Measurements from ENCODE around the gene NAE1. TPM values are rescaled to one million over a fixed set of nuclear protein-coding genes. Genes with fewer than 3 reads are reported as not detected.

The NAE1 gene
- total and polyA plus RNA-seq, 12 donors, result 30.9 to 94.7 (median 50.4) TPM

DNA sequence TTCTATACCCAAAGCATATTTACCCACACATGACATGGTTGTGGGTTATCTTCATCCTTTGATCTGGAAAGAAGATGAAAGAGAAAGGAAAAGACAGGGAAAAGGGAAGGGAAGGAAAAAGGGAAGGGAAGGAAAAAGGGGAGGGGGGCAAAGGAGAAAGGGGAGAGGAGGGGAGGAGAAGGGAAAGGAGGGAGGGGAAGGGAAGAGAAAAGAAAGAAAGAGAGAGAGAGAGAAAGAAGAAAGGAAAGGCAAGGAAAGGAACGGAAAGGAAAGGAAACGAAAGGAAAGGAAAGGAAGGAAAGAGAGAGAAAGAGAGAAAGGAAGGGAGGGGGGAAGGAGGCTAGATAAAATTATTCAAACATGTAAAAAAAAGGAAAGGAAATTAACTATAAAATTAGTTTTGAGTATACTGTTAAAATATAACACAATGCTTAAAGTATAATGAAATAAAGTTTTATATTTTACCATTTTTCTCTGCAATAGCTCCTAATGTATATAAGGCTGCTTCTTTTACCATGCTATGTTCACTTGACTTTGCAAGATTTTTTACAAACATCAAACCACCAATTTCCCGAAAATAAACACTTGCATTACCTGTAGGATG lies 40.5 kb downstream of the NAE1 start:
- whole genome bisulfite sequencing, 4 donors, result 61 to 69% (median 66%) methylated on average over 3 of the region's 3 CpGs
- TF ChIP-seq POLR2A (IDR thresholded peaks at IDR 0.05), result no peak
- TF ChIP-seq, protein P1, sequence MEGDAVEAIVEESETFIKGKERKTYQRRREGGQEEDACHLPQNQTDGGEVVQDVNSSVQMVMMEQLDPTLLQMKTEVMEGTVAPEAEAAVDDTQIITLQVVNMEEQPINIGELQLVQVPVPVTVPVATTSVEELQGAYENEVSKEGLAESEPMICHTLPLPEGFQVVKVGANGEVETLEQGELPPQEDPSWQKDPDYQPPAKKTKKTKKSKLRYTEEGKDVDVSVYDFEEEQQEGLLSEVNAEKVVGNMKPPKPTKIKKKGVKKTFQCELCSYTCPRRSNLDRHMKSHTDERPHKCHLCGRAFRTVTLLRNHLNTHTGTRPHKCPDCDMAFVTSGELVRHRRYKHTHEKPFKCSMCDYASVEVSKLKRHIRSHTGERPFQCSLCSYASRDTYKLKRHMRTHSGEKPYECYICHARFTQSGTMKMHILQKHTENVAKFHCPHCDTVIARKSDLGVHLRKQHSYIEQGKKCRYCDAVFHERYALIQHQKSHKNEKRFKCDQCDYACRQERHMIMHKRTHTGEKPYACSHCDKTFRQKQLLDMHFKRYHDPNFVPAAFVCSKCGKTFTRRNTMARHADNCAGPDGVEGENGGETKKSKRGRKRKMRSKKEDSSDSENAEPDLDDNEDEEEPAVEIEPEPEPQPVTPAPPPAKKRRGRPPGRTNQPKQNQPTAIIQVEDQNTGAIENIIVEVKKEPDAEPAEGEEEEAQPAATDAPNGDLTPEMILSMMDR (IDR thresholded peaks at IDR 0.05), result no peak
- H3K27me3 ChIP-seq, result no peaks in the 10 kb centered on the region
- intact Hi-C loops (cut with DNase I), result no loop called here
- H3K9me3 ChIP-seq (replicated peaks in 1 of 3), result peaks cover 0 to 7% (median 0%) of the 10 kb centered on the region in 3 donors
- no peak for DNase-seq
- no peaks in the 10 kb centered on the region for H3K4me1 ChIP-seq (replicated peaks in 1 of 2)
- H3K36me3 ChIP-seq (replicated peaks in 1 of 2), result no peaks in the 10 kb centered on the region
- no peak overlapping the region for H3K4me3 ChIP-seq
- no peak overlapping the region for H3K27ac ChIP-seq

DNA sequence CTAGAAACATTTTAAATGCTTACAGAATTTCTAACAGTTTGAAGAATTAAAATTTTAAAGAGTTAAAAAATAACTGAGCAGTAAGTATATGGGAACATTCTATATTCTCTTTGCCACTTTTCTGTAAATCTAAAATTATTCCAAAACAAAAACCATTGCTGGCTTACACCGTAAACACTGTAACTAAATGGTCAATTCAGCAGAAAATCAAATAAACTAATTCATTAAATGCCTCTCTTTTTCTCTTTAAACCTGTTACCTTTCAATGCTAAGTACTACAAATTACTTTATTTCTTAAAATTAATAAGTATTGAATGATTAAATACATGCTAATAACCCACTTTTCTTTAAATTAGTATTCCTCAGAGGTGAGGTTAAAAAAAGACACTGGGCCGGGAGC lies 43.3 kb downstream of the NAE1 start:
- TF ChIP-seq, protein P1 (IDR thresholded peaks at IDR 0.05), result no peak
- H3K27ac ChIP-seq, result no peak overlapping the region
- no peaks in the 10 kb centered on the region for H3K27me3 ChIP-seq
- DNase-seq, result no peak
- WGBS, 4 donors, result 71 to 96% (median 92%) methylated on average over 2 of the region's 2 CpGs
- no peak overlapping the region for H3K4me3 ChIP-seq
- no peaks in the 10 kb centered on the region for H3K4me1 ChIP-seq (replicated peaks in 1 of 2)
- no peaks in the 10 kb centered on the region for H3K36me3 ChIP-seq (replicated peaks in 1 of 2)
- peaks cover 0 to 7% (median 0%) of the 10 kb centered on the region in 3 donors for H3K9me3 ChIP-seq (replicated peaks in 1 of 3)
- intact Hi-C loops (cut with DNase I), result no loop called here

DNA sequence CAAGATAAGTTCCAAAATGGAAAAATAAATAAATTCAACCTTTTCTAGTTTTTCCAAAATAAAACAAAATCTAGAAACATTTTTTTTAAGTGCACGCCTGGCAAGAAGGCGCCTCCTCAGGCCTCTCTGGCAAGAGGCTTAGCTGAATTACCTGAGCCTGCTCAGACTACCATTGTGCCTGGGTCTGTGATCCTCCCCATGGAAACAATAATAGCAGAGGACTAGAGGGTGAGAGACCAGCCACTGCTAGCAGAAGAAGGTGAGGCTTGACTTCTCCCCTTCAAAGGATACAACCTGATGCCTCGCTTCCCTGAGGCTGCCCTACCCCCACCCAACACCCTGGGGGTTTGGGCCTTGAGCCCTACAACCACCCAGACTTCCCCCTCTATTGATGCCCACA lies 44.2 kb downstream of the NAE1 start:
- H3K27me3 ChIP-seq, result no peaks in the 10 kb centered on the region
- no peak for TF ChIP-seq POLR2A (IDR thresholded peaks at IDR 0.05)
- TF ChIP-seq, protein P1 (IDR thresholded peaks at IDR 0.05), result no peak
- DNase-seq, result no peak
- no peaks in the 10 kb centered on the region for H3K36me3 ChIP-seq (replicated peaks in 1 of 2)
- no peaks in the 10 kb centered on the region for H3K4me1 ChIP-seq (replicated peaks in 1 of 2)
- H3K9me3 ChIP-seq (replicated peaks in 1 of 3), result peaks cover 0 to 7% (median 0%) of the 10 kb centered on the region in 3 donors
- WGBS, 4 donors, result 89 to 96% (median 94%) methylated on average over 3 of the region's 3 CpGs
- no peak overlapping the region for H3K27ac ChIP-seq
- H3K4me3 ChIP-seq, result no peak overlapping the region
- intact Hi-C loops (cut with DNase I), result no loop called here

DNA sequence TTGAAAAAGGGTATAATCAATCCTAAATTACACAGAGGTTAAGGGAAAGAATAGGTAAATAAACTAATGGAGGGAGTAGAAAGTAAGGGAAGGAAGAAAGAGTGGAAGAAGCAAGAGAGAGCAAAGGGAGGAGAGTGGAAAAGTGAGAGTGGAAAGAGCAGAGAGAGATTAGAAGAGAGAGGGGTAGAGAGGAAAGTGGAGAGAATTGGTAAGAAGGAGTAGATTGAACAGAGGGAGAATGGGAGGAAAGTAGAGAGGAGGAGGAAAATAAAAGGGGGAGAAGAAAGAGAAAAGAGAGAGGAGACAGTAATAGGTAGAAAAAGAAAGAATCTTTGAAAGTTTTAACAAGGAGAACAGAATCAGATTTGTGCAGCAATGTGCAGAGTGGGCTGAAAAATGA lies 54.3 kb downstream of the NAE1 start:
- Histone ChIP-seq H3K27me3 (no peaks in the 10 kb centered on the region), H3K36me3 (replicated peaks in 1 of 2) (no peaks in the 10 kb centered on the region), H3K4me3 (no peak overlapping the region), H3K4me1 (replicated peaks in 1 of 2) (no peaks in the 10 kb centered on the region), H3K9me3 (replicated peaks in 1 of 3) (no peaks in the 10 kb centered on the region), H3K27ac (no peak overlapping the region)
- intact Hi-C loops (cut with DNase I), result no loop called here
- TF ChIP-seq, protein P1 (IDR thresholded peaks at IDR 0.05), result no peak
- no peak for TF ChIP-seq POLR2A (IDR thresholded peaks at IDR 0.05)
- DNase-seq, result no peak

Measured in adrenal gland (tissue), 12 donors.